Right atrium auricular region (tissue), 2 donors: ENCODE results near the gene DCC. TPM values are rescaled to one million over a fixed set of nuclear protein-coding genes. Genes with fewer than 3 reads are reported as not detected.

Experiments used
- DNase-seq: peaks from one replicate; pipeline ENCODE4 v3.0.0-alpha.2; 2019; ENCODE audit warnings: low spot score
- H3K27ac ChIP-seq, 2 donors: fragments of 200-600 bp; sonication (generic); 1 replicate in 1 of 2; 2 replicates in 1 of 2; pipeline ENCODE4 v1.5.1; 2016 to 2019
- H3K27me3 ChIP-seq, 2 donors: fragments of 200-600 bp; sonication (generic); one replicate each; pipeline versions ENCODE4 v1.5.1 to v1.6.0; 2017 to 2019
- H3K36me3 ChIP-seq: fragments of 200-600 bp; sonication (generic); one replicate; pipeline ENCODE4 v1.5.1; 2016
- H3K4me1 ChIP-seq, 2 donors: fragments of 200-600 bp; sonication (generic); one replicate each; pipeline versions ENCODE4 v1.5.1 to v1.6.0; 2017 to 2019
- H3K4me3 ChIP-seq, 2 donors: fragments of 200-600 bp; sonication (generic); 1 replicate in 1 of 2; 2 replicates in 1 of 2; pipeline ENCODE4 v1.5.1; 2017 to 2019; ENCODE audit warnings: mild to moderate bottlenecking in 1 of 2, moderate library complexity in 1 of 2
- H3K9me3 ChIP-seq, 2 donors: fragments of 200-600 bp; sonication (generic); one replicate each; pipeline ENCODE4 v1.5.1; 2019
- CTCF ChIP-seq, 2 donors: fragments of 200-600 bp; sonication (generic); IDR thresholded peaks; one replicate each; pipeline ENCODE4 v1.5.1; 2019; ENCODE audit warnings: antibody characterized with exemption in 2 of 2
- total RNA-seq, 2 donors: library from RNA; depleted of rRNA; stranded (reverse); fragments of >200 nt; gene quantifications; one replicate each; pipeline ENCODE4 v1.1.0, GENCODE V29; 2016

DCC gene
- total RNA-seq, 2 donors from 2014 or later: not detected

GRCh38 chr18:53411511-53411910 lies 1071.5 kb downstream of the DCC start:
- DNase-seq: no peak
- no peak overlapping the region for H3K27ac ChIP-seq
- H3K27me3 ChIP-seq: no peaks in the 10 kb centered on the region
- no peaks in the 10 kb centered on the region for H3K36me3 ChIP-seq
- no peak for TF ChIP-seq CTCF (IDR thresholded peaks at IDR 0.05)
- no peak overlapping the region for H3K4me3 ChIP-seq
- H3K9me3 ChIP-seq: no peaks in the 10 kb centered on the region
- H3K4me1 ChIP-seq: no peaks in the 10 kb centered on the region

DNA sequence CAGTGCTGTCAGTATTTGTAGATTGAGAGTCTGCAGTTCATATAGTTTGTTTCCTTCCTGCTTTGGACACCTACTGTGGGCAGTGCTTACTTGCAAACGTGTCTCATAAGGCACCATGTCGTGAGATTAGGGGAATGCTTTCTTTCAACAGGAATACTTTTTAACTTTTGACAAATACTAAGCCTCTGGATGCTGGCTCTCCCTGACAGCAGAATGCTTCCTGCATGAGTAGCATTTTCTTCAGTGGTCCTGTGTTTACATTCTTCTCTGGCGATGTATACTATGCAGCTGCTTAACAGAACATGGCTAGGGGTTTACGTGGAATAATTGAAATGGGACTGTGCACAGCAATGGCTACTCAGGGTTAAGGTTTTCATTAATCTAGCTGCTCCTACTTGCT lies 1077.0 kb downstream of the DCC start:
- no peak overlapping the region for H3K27ac ChIP-seq
- H3K4me3 ChIP-seq: no peak overlapping the region
- TF ChIP-seq CTCF (IDR thresholded peaks at IDR 0.05): no peak
- no peak for DNase-seq
- H3K4me1 ChIP-seq: no peaks in the 10 kb centered on the region
- no peaks in the 10 kb centered on the region for H3K27me3 ChIP-seq
- no peaks in the 10 kb centered on the region for H3K36me3 ChIP-seq
- no peaks in the 10 kb centered on the region for H3K9me3 ChIP-seq

GRCh38 chr18:53421869-53422268 lies 1081.9 kb downstream of the DCC start:
- TF ChIP-seq CTCF (IDR thresholded peaks at IDR 0.05): no peak
- H3K36me3 ChIP-seq: no peaks in the 10 kb centered on the region
- H3K27ac ChIP-seq: no peak overlapping the region
- DNase-seq: no peak
- no peaks in the 10 kb centered on the region for H3K9me3 ChIP-seq
- H3K4me1 ChIP-seq: no peaks in the 10 kb centered on the region
- no peaks in the 10 kb centered on the region for H3K27me3 ChIP-seq
- no peak overlapping the region for H3K4me3 ChIP-seq

DNA sequence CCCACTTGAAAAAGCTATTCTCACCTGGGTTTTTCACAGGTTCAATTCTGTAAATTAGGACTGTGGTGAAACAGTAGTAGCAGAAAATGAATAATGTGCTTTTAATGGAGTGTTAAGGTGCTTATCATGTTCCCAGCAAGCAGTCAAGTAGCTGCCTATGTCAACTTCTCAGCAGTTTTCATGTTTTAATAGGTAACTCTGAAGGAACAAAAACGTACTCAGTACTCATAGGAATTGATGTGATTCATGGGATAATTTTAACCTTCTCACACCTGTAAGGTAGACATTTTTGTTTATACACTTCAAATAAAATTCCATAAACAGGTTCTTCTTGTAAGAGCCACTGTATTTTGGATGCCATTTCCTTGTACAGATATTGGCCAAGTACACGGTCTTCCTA lies 1082.9 kb downstream of the DCC start:
- Histone ChIP-seq H3K27me3 (no peaks in the 10 kb centered on the region), H3K36me3 (no peaks in the 10 kb centered on the region), H3K4me1 (no peaks in the 10 kb centered on the region), H3K4me3 (no peak overlapping the region), H3K27ac (no peak overlapping the region), H3K9me3 (no peaks in the 10 kb centered on the region)
- TF ChIP-seq CTCF (IDR thresholded peaks at IDR 0.05): no peak
- DNase-seq: no peak

GRCh38 chr18:53426666-53427184 lies 1086.7 kb downstream of the DCC start:
- no peaks in the 10 kb centered on the region for H3K9me3 ChIP-seq
- TF ChIP-seq CTCF (IDR thresholded peaks at IDR 0.05): no peak

GRCh38 chr18:53441761-53442414 lies 1101.9 kb downstream of the DCC start:
- H3K4me3 ChIP-seq: no peak overlapping the region
- TF ChIP-seq CTCF (IDR thresholded peaks at IDR 0.05): no peak
- DNase-seq: no peak
- H3K27me3 ChIP-seq: no peaks in the 10 kb centered on the region
- H3K4me1 ChIP-seq: no peaks in the 10 kb centered on the region
- H3K9me3 ChIP-seq: no peaks in the 10 kb centered on the region
- H3K27ac ChIP-seq: no peak overlapping the region
- no peaks in the 10 kb centered on the region for H3K36me3 ChIP-seq

More at GRCh38 chr18:53426666-53427184, 1086.7 kb downstream of the DCC start:
- no peaks in the 10 kb centered on the region for H3K27me3 ChIP-seq
- no peak for DNase-seq
- no peaks in the 10 kb centered on the region for H3K36me3 ChIP-seq
- H3K4me3 ChIP-seq: no peak overlapping the region
- no peaks in the 10 kb centered on the region for H3K4me1 ChIP-seq
- no peak overlapping the region for H3K27ac ChIP-seq
